CD4-positive, CD25-positive, alpha-beta regulatory T cell (primary cell): ENCODE measurements around the gene HDAC4. TPM values are rescaled to one million over a fixed set of nuclear protein-coding genes. Genes with fewer than 3 reads are reported as not detected.

Experiments
- ATAC-seq, 2 donors: fragments of 150-1000 bp; cut with Tn5 transposase; one replicate each; pipeline ENCODE4 v1.10.0; 2021; ENCODE audit warnings: low read depth in 2 of 2, moderate number of reproducible peaks in 2 of 2, moderate library complexity in 1 of 2
- DNase-seq, 3 donors: peaks; one replicate each; pipeline versions ENCODE4 v3.0.0 to v3.0.0-alpha.2; 2012 to 2022; ENCODE audit warnings: mixed read lengths in 1 of 3
- H3K27ac ChIP-seq: one replicate; pipeline ENCODE4 v1.7.0; 2013; ENCODE audit warnings: mild to moderate bottlenecking, low read length; ENCODE audit not compliant: insufficient read depth, poor library complexity, severe bottlenecking
- H3K27me3 ChIP-seq: one replicate; pipeline ENCODE4 v1.7.0; 2013; ENCODE audit warnings: low read length; ENCODE audit not compliant: control insufficient read depth, insufficient read depth
- H3K36me3 ChIP-seq: one replicate; pipeline ENCODE4 v1.7.0; 2013; ENCODE audit warnings: mild to moderate bottlenecking, low read length, moderate library complexity; ENCODE audit not compliant: control insufficient read depth, insufficient read depth
- H3K4me1 ChIP-seq: 2 replicates; pipeline ENCODE4 v1.7.0; 2013; ENCODE audit warnings: mild to moderate bottlenecking, low read length; ENCODE audit not compliant: insufficient read depth, control insufficient read depth, poor library complexity, severe bottlenecking
- H3K4me3 ChIP-seq: one replicate; pipeline ENCODE4 v1.7.0; 2013; ENCODE audit warnings: low read depth, mild to moderate bottlenecking, low read length, moderate library complexity
- H3K9me3 ChIP-seq, 2 experiments: 1 replicate in 1 of 2; 2 replicates in 1 of 2; pipeline ENCODE4 v1.7.0; 2013; ENCODE audit warnings: low read length in 2 of 2, mild to moderate bottlenecking in 1 of 2, moderate library complexity in 1 of 2; ENCODE audit not compliant: control insufficient read depth in 2 of 2
- H3K27ac Mint-ChIP-seq, 3 donors: one replicate each; pipeline ENCODE4 v1.8.0; 2020 to 2022; ENCODE audit warnings: mild to moderate bottlenecking in 3 of 3, mixed read lengths in 3 of 3, moderate library complexity in 2 of 3
- H3K27me3 Mint-ChIP-seq: one replicate; pipeline ENCODE4 v1.8.0; 2022; ENCODE audit warnings: mild to moderate bottlenecking, mixed read lengths
- H3K36me3 Mint-ChIP-seq: one replicate; pipeline ENCODE4 v1.8.0; 2020; ENCODE audit warnings: mixed read lengths
- H3K4me1 Mint-ChIP-seq, 4 donors: one replicate each; pipeline ENCODE4 v1.8.0; 2020 to 2022; ENCODE audit warnings: mixed read lengths in 4 of 4, mild to moderate bottlenecking in 1 of 4
- H3K4me3 Mint-ChIP-seq, 4 donors: one replicate each; pipeline ENCODE4 v1.8.0; 2020 to 2022; ENCODE audit warnings: mild to moderate bottlenecking in 4 of 4, mixed read lengths in 4 of 4, moderate library complexity in 3 of 4
- H3K9me3 Mint-ChIP-seq, 7 donors: one replicate each; pipeline ENCODE4 v1.8.0; 2020 to 2022; ENCODE audit warnings: mixed read lengths in 7 of 7, mild to moderate bottlenecking in 3 of 7, moderate library complexity in 2 of 7
- polyA plus RNA-seq, 4 donors: library from polyadenylated mRNA; unstranded; fragments of 300-500 nt; fragmentation: Illumina TruSeq; gene quantifications; one replicate each; pipeline ENCODE4 v1.2.3, GENCODE V29; 2021
- total RNA-seq: library from RNA; stranded (reverse); gene quantifications from one replicate; pipeline ENCODE4 v1.2.3, GENCODE V29; 2022

The HDAC4 gene
- total and polyA plus RNA-seq, 5 donors from 2014 or later, result 6.5 to 118 (median 8.6) TPM

GRCh38 chr2:239235311-239235710, 165.5 kb downstream of the HDAC4 start:
- Histone ChIP-seq H3K27me3 (no peaks in the 10 kb centered on the region), H3K4me1 (peaks cover 29% of the 10 kb centered on the region), H3K9me3 (no peaks in the 10 kb centered on the region), H3K36me3 (peaks cover 29% of the 10 kb centered on the region), H3K27ac (no peak overlapping the region), H3K4me3 (no peak overlapping the region)
- Mint-ChIP-seq H3K9me3 (no peaks in the 10 kb centered on the region), H3K36me3 (peaks cover 15% of the 10 kb centered on the region), H3K4me1 (peaks cover 8 to 70% (median 49%) of the 10 kb centered on the region in 4 donors), H3K4me3 (no peak overlapping the region), H3K27me3 (no peaks in the 10 kb centered on the region), H3K27ac (peak overlapping the region in 2 of 3 donors; percentile 26 to 75)
- DNase-seq (no peak), ATAC-seq (no peak)

- Mint-ChIP-seq H3K4me1 (peaks cover 8 to 72% (median 50%) of the 10 kb centered on the region in 4 donors), H3K9me3 (no peaks in the 10 kb centered on the region), H3K36me3 (peaks cover 15% of the 10 kb centered on the region), H3K27me3 (no peaks in the 10 kb centered on the region), H3K27ac (peak overlapping the region; percentile 26 to 75 (median 62)), H3K4me3 (peak overlapping the region in 1 of 4 donors; percentile 11)
- DNase-seq (no peak), ATAC-seq (no peak)
- no peak overlapping the region for H3K27ac ChIP-seq
- no peak overlapping the region for H3K4me3 ChIP-seq
- H3K36me3 ChIP-seq, result peaks cover 29% of the 10 kb centered on the region
- no peaks in the 10 kb centered on the region for H3K27me3 ChIP-seq
- H3K9me3 ChIP-seq, result no peaks in the 10 kb centered on the region
- H3K4me1 ChIP-seq, result peaks cover 29% of the 10 kb centered on the region
Observed at GRCh38 chr2:239234191-239235175, 166.3 kb downstream of the HDAC4 start.

GRCh38 chr2:239233576-239233975, 167.2 kb downstream of the HDAC4 start:
- Mint-ChIP-seq H3K27me3 (no peaks in the 10 kb centered on the region), H3K27ac (peak overlapping the region in 2 of 3 donors; percentile 52 to 75), H3K9me3 (no peaks in the 10 kb centered on the region), H3K4me1 (peaks cover 8 to 72% (median 48%) of the 10 kb centered on the region in 4 donors), H3K4me3 (peak overlapping the region in 1 of 4 donors; percentile 75), H3K36me3 (peaks cover 15% of the 10 kb centered on the region)
- H3K27me3 ChIP-seq, result no peaks in the 10 kb centered on the region
- no peaks in the 10 kb centered on the region for H3K9me3 ChIP-seq
- H3K36me3 ChIP-seq, result peaks cover 29% of the 10 kb centered on the region
- ATAC-seq (no peak), DNase-seq (no peak)
- peaks cover 29% of the 10 kb centered on the region for H3K4me1 ChIP-seq
- H3K4me3 ChIP-seq, result no peak overlapping the region
- H3K27ac ChIP-seq, result no peak overlapping the region

- H3K9me3 Mint-ChIP-seq, result no peaks in the 10 kb centered on the region
- no peaks in the 10 kb centered on the region for H3K27me3 Mint-ChIP-seq
- peak overlapping the region; percentile 59 for H3K27ac ChIP-seq
- peak overlapping the region; percentile 51 for H3K4me3 ChIP-seq
- peak in 1 of 3 donors; percentile 34 for DNase-seq
- peaks cover 32% of the 10 kb centered on the region for H3K36me3 ChIP-seq
- H3K4me1 ChIP-seq, result peaks cover 24% of the 10 kb centered on the region
- H3K9me3 ChIP-seq, result no peaks in the 10 kb centered on the region
- peaks cover 15% of the 10 kb centered on the region for H3K36me3 Mint-ChIP-seq
- H3K4me1 Mint-ChIP-seq, result peaks cover 8 to 73% (median 47%) of the 10 kb centered on the region in 4 donors
- H3K27me3 ChIP-seq, result no peaks in the 10 kb centered on the region
- peak overlapping the region; percentile 87 to 93 (median 90) for H3K27ac Mint-ChIP-seq
- H3K4me3 Mint-ChIP-seq, result peak overlapping the region; percentile 30 to 80 (median 70)
- ATAC-seq, result no peak
Observed at GRCh38 chr2:239232195-239232578, 168.6 kb downstream of the HDAC4 start.

GRCh38 chr2:239231231-239232194, 169.3 kb downstream of the HDAC4 start:
- H3K4me1 ChIP-seq, result peaks cover 24% of the 10 kb centered on the region
- H3K9me3 Mint-ChIP-seq, result no peaks in the 10 kb centered on the region
- H3K4me3 Mint-ChIP-seq, result peak overlapping the region; percentile 30 to 80 (median 70)
- H3K27me3 ChIP-seq, result no peaks in the 10 kb centered on the region
- peaks cover 32% of the 10 kb centered on the region for H3K36me3 ChIP-seq
- H3K4me3 ChIP-seq, result peak overlapping the region; percentile 51
- ATAC-seq, result peak; percentile 39 to 69
- peaks cover 11 to 74% (median 46%) of the 10 kb centered on the region in 4 donors for H3K4me1 Mint-ChIP-seq
- H3K27me3 Mint-ChIP-seq, result no peaks in the 10 kb centered on the region
- H3K36me3 Mint-ChIP-seq, result peaks cover 19% of the 10 kb centered on the region
- peak in 2 of 3 donors; percentile 34 to 71 for DNase-seq
- no peaks in the 10 kb centered on the region for H3K9me3 ChIP-seq
- peak overlapping the region; percentile 91 to 93 (median 91) for H3K27ac Mint-ChIP-seq
- peak overlapping the region; percentile 59 for H3K27ac ChIP-seq

GRCh38 chr2:239230318-239231052, 170.3 kb downstream of the HDAC4 start:
- Histone ChIP-seq H3K27ac (peak overlapping the region; percentile 59), H3K4me3 (peak overlapping the region; percentile 44)
- ATAC-seq, result no peak

More at GRCh38 chr2:239230318-239231052, 170.3 kb downstream of the HDAC4 start:
- Mint-ChIP-seq H3K4me3 (peak overlapping the region; percentile 36 to 65 (median 54)), H3K27me3 (no peaks in the 10 kb centered on the region), H3K9me3 (no peaks in the 10 kb centered on the region), H3K27ac (peak overlapping the region; percentile 76 to 91 (median 91)), H3K36me3 (peaks cover 15% of the 10 kb centered on the region), H3K4me1 (peaks cover 15 to 84% (median 49%) of the 10 kb centered on the region in 4 donors)
- Histone ChIP-seq H3K9me3 (no peaks in the 10 kb centered on the region), H3K27me3 (no peaks in the 10 kb centered on the region), H3K4me1 (peaks cover 34% of the 10 kb centered on the region), H3K36me3 (peaks cover 25% of the 10 kb centered on the region)
- peak in 1 of 3 donors; percentile 34 for DNase-seq
